Neuronal stem cell (in vitro differentiated cells): Measurements from ENCODE around the gene TBC1D22A.
A peak's percentile ranks its signal among the peaks of the same experiment; 100 is the strongest.

Source experiments
- DNase-seq: peaks from one replicate; pipeline ENCODE4 v3.0.0-alpha.2; 2013; ENCODE audit warnings: low spot score
- H2AFZ ChIP-seq: one replicate; pipeline ENCODE4 v1.6.1; 2013; ENCODE audit warnings: mild to moderate bottlenecking, low read length, inconsistent platforms
- H2AK5ac ChIP-seq: 2 replicates; pipeline ENCODE4 v1.6.1; 2013; ENCODE audit warnings: low read depth, mild to moderate bottlenecking, inconsistent platforms, low read length, moderate library complexity, mixed read lengths
- H2BK120ac ChIP-seq: 2 replicates; pipeline ENCODE4 v1.6.1; 2013; ENCODE audit warnings: low read depth, mild to moderate bottlenecking, inconsistent platforms, low read length, moderate library complexity, mixed read lengths
- H2BK12ac ChIP-seq: one replicate; pipeline ENCODE4 v1.6.1; 2013; ENCODE audit warnings: low read length, inconsistent platforms
- H2BK15ac ChIP-seq: 2 replicates; pipeline ENCODE4 v1.6.1; 2013; ENCODE audit warnings: mild to moderate bottlenecking, low read length, inconsistent platforms, mixed read lengths
- H2BK5ac ChIP-seq: one replicate; pipeline ENCODE4 v1.6.1; 2013; ENCODE audit warnings: inconsistent platforms, mild to moderate bottlenecking, low read length, moderate library complexity
- H3K14ac ChIP-seq: one replicate; pipeline ENCODE4 v1.6.1; 2013; ENCODE audit warnings: low read length, inconsistent platforms
- H3K18ac ChIP-seq: 2 replicates; pipeline ENCODE4 v1.6.1; 2013; ENCODE audit warnings: low read length, inconsistent platforms
- H3K23ac ChIP-seq: 2 replicates; pipeline ENCODE4 v1.6.1; 2013; ENCODE audit warnings: low read depth, mild to moderate bottlenecking, mixed read lengths, low read length, inconsistent platforms; ENCODE audit not compliant: poor library complexity
- H3K27ac ChIP-seq: replicated peaks from 3 replicates; pipeline ENCODE4 v1.5.1; 2013; ENCODE audit warnings: low read length, inconsistent platforms
- H3K27me3 ChIP-seq, 3 experiments: 2 replicates each; pipeline ENCODE4 v1.6.1; 2013; ENCODE audit warnings: low read length in 3 of 3, mild to moderate bottlenecking in 2 of 3, inconsistent platforms in 1 of 3, low read depth in 1 of 3, mixed read lengths in 1 of 3, moderate library complexity in 1 of 3; ENCODE audit not compliant: control insufficient read depth in 3 of 3, insufficient read depth in 3 of 3
- H3K36me3 ChIP-seq, 2 donors: replicated peaks in 1 of 2; 2 replicates each; pipeline ENCODE4 v1.6.1; 2013; ENCODE audit warnings: low read length in 2 of 2; ENCODE audit not compliant: control insufficient read depth in 2 of 2, insufficient read depth in 2 of 2
- H3K4ac ChIP-seq: 2 replicates; pipeline ENCODE4 v1.6.1; 2013; ENCODE audit warnings: inconsistent platforms, mild to moderate bottlenecking, low read length, moderate library complexity
- H3K4me1 ChIP-seq, 2 donors: 1 replicate in 1 of 2; 2 replicates in 1 of 2; pipeline ENCODE4 v1.6.1; 2013; ENCODE audit warnings: low read length in 2 of 2, low read depth in 1 of 2; ENCODE audit not compliant: control insufficient read depth in 2 of 2, insufficient read depth in 1 of 2
- H3K4me2 ChIP-seq: one replicate; pipeline ENCODE4 v1.6.1; 2013; ENCODE audit warnings: mild to moderate bottlenecking, low read length, inconsistent platforms; ENCODE audit not compliant: insufficient read depth, poor library complexity, severe bottlenecking
- H3K4me3 ChIP-seq, 2 donors: 2 replicates each; pipeline ENCODE4 v1.5.1; 2013; ENCODE audit warnings: low read length in 2 of 2, mild to moderate bottlenecking in 2 of 2, inconsistent platforms in 1 of 2, moderate library complexity in 1 of 2
- H3K79me1 ChIP-seq: one replicate; pipeline ENCODE4 v1.6.1; 2013; ENCODE audit warnings: low read depth, mild to moderate bottlenecking, inconsistent platforms, low read length, moderate library complexity
- H3K9ac ChIP-seq: one replicate; pipeline ENCODE4 v1.6.1; 2013; ENCODE audit warnings: mild to moderate bottlenecking, low read depth, low read length, inconsistent platforms; ENCODE audit not compliant: poor library complexity
- H3K9me3 ChIP-seq, 2 donors: replicated peaks in 1 of 2; 2 replicates each; pipeline versions ENCODE3 to v1.6.1; 2013; ENCODE audit warnings: low read length in 2 of 2, mild to moderate bottlenecking in 2 of 2, inconsistent platforms in 1 of 2, low read depth in 1 of 2, mixed read lengths in 1 of 2, moderate library complexity in 1 of 2; ENCODE audit not compliant: control insufficient read depth in 2 of 2, insufficient read depth in 1 of 2
- H4K8ac ChIP-seq: one replicate; pipeline ENCODE4 v1.6.1; 2013; ENCODE audit warnings: low read depth, mild to moderate bottlenecking, inconsistent platforms, low read length, moderate library complexity
- H4K91ac ChIP-seq: one replicate; pipeline ENCODE4 v1.6.1; 2013; ENCODE audit warnings: low read length, low read depth, mild to moderate bottlenecking, inconsistent platforms; ENCODE audit not compliant: poor library complexity
- WGBS, 2 donors: extraction: QIAGEN DNeasy Blood & Tissue Kit; methylation state at CpG; one replicate each; pipeline ENCODE4 v1.1.7; 2013; ENCODE audit warnings: missing lambda C conversion rate in 2 of 2, mixed read lengths in 1 of 2; ENCODE audit not compliant: insufficient read length in 2 of 2, insufficient replicate concordance in 1 of 2; ENCODE audit errors: extremely low coverage in 2 of 2; 5-methylcytosine and 5-hydroxymethylcytosine counted together

TBC1D22A gene

GRCh38 chr22:46721501-46722085 lies 40.9 kb upstream of the TBC1D22A start:
- H3K18ac ChIP-seq: no peak overlapping the region
- peaks cover 20 to 76% of the 10 kb centered on the region in 2 donors for H3K36me3 ChIP-seq
- no peak overlapping the region for H4K91ac ChIP-seq
- H3K23ac ChIP-seq: peak overlapping the region; percentile 11
- no peaks in the 10 kb centered on the region for H3K9me3 ChIP-seq
- DNase-seq: no peak
- H3K4me2 ChIP-seq: no peak overlapping the region
- peaks cover 17% of the 10 kb centered on the region for H3K79me1 ChIP-seq
- no CpG with 5 or more reads among the region's 16 CpGs for WGBS, 2 donors
- H2BK120ac ChIP-seq: no peak overlapping the region
- H3K9ac ChIP-seq: no peak overlapping the region
- no peak overlapping the region for H2AFZ ChIP-seq
- no peak overlapping the region for H2BK12ac ChIP-seq
- no peak overlapping the region for H2BK15ac ChIP-seq
- no peaks in the 10 kb centered on the region for H3K27me3 ChIP-seq
- H3K4me3 ChIP-seq: no peak overlapping the region
- no peak overlapping the region for H3K27ac ChIP-seq
- H3K14ac ChIP-seq: peak overlapping the region; percentile 97
- H4K8ac ChIP-seq: no peak overlapping the region
- H2AK5ac ChIP-seq: no peak overlapping the region
- H3K4ac ChIP-seq: no peak overlapping the region
- no peaks in the 10 kb centered on the region for H3K4me1 ChIP-seq
- H2BK5ac ChIP-seq: no peak overlapping the region

- Histone ChIP-seq H2BK12ac (no peak overlapping the region), H4K8ac (no peak overlapping the region), H3K23ac (no peak overlapping the region), H3K4me2 (no peak overlapping the region), H3K27me3 (no peaks in the 10 kb centered on the region), H3K9ac (no peak overlapping the region), H3K27ac (no peak overlapping the region), H2BK5ac (no peak overlapping the region), H3K9me3 (no peaks in the 10 kb centered on the region), H3K4me1 (no peaks in the 10 kb centered on the region), H3K79me1 (peaks cover 21% of the 10 kb centered on the region), H2AK5ac (no peak overlapping the region), H2AFZ (no peak overlapping the region), H3K4ac (no peak overlapping the region), H2BK15ac (no peak overlapping the region), H4K91ac (no peak overlapping the region), H3K14ac (no peak overlapping the region), H3K18ac (no peak overlapping the region), H3K36me3 (peaks cover 19 to 72% of the 10 kb centered on the region in 2 donors), H2BK120ac (no peak overlapping the region), H3K4me3 (no peak overlapping the region)
- no CpG with 5 or more reads among the region's 9 CpGs for WGBS, 2 donors
- no peak for DNase-seq
These were observed 38.6 kb upstream of the TBC1D22A start for GRCh38 chr22:46723882-46724281.

- Histone ChIP-seq H2BK12ac (no peak overlapping the region), H3K9me3 (no peaks in the 10 kb centered on the region), H3K14ac (no peak overlapping the region), H2AFZ (no peak overlapping the region), H3K4me1 (no peaks in the 10 kb centered on the region), H3K27ac (no peak overlapping the region), H3K23ac (no peak overlapping the region), H3K9ac (no peak overlapping the region), H3K79me1 (peaks cover 21% of the 10 kb centered on the region), H2BK120ac (no peak overlapping the region), H3K18ac (no peak overlapping the region), H3K36me3 (peaks cover 9 to 66% of the 10 kb centered on the region in 2 donors), H3K4me2 (no peak overlapping the region), H3K4ac (no peak overlapping the region), H2BK15ac (no peak overlapping the region), H4K8ac (no peak overlapping the region), H2AK5ac (no peak overlapping the region), H4K91ac (no peak overlapping the region), H2BK5ac (no peak overlapping the region), H3K4me3 (no peak overlapping the region), H3K27me3 (no peaks in the 10 kb centered on the region)
- WGBS, 2 donors: no CpG with 5 or more reads among the region's 18 CpGs
- DNase-seq: no peak
These were observed 37.4 kb upstream of the TBC1D22A start for GRCh38 chr22:46725096-46725495.

GRCh38 chr22:46726066-46726985 lies 36.1 kb upstream of the TBC1D22A start:
- DNase-seq: no peak

More at GRCh38 chr22:46726066-46726985, 36.1 kb upstream of the TBC1D22A start:
- H4K91ac ChIP-seq: no peak overlapping the region
- H3K4me1 ChIP-seq: peaks cover 0 to 4% of the 10 kb centered on the region in 2 donors
- H3K4me3 ChIP-seq: peak overlapping the region in 1 of 2 donors; percentile 26
- H3K27ac ChIP-seq: no peak overlapping the region
- no peak overlapping the region for H2AK5ac ChIP-seq
- no peak overlapping the region for H2BK5ac ChIP-seq
- H3K4ac ChIP-seq: no peak overlapping the region
- no peak overlapping the region for H2AFZ ChIP-seq
- H3K36me3 ChIP-seq: peaks cover 7 to 63% of the 10 kb centered on the region in 2 donors
- H3K23ac ChIP-seq: no peak overlapping the region
- H3K18ac ChIP-seq: no peak overlapping the region
- H2BK15ac ChIP-seq: no peak overlapping the region
- peak overlapping the region; percentile 25 for H3K9ac ChIP-seq
- no peak overlapping the region for H4K8ac ChIP-seq
- H3K4me2 ChIP-seq: no peak overlapping the region
- no peak overlapping the region for H3K14ac ChIP-seq
- H3K27me3 ChIP-seq: no peaks in the 10 kb centered on the region
- no CpG with 5 or more reads among the region's 38 CpGs for WGBS, 2 donors
- no peaks in the 10 kb centered on the region for H3K9me3 ChIP-seq
- H2BK12ac ChIP-seq: no peak overlapping the region
- H2BK120ac ChIP-seq: no peak overlapping the region
- H3K79me1 ChIP-seq: peaks cover 26% of the 10 kb centered on the region
